NCI-H2107 treated with DMSO at 0.1 percent for 48 hours (cell line): ENCODE data around the gene TNP1.

Experiments
- DNase-seq: peaks from one replicate; lab custom pipeline; 2025; ENCODE audit not compliant: unreplicated experiment; lab: John Stamatoyannopoulos, UW

Gene TNP1

GRCh38 chr2:216875862-216876261 is 16.0 kb upstream of the TNP1 start:
- DNase-seq: no peak

GRCh38 chr2:216873573-216873972 is 13.7 kb upstream of the TNP1 start:
- no peak for DNase-seq

- DNase-seq: no peak
Measured at GRCh38 chr2:216872624-216873023, 12.8 kb upstream of the TNP1 start.

- no peak for DNase-seq
Measured at GRCh38 chr2:216872040-216872439, 12.2 kb upstream of the TNP1 start.

GRCh38 chr2:216871333-216871934 is 11.6 kb upstream of the TNP1 start:
- no peak for DNase-seq

- DNase-seq: no peak
Measured at GRCh38 chr2:216870508-216871332, 10.9 kb upstream of the TNP1 start.

- DNase-seq: no peak
Measured at GRCh38 chr2:216866515-216867095, 6.7 kb upstream of the TNP1 start.

- no peak for DNase-seq
Measured at GRCh38 chr2:216865658-216866057, 5.8 kb upstream of the TNP1 start.

GRCh38 chr2:216863946-216864345 is 4.1 kb upstream of the TNP1 start:
- DNase-seq: no peak

- no peak for DNase-seq
Measured at GRCh38 chr2:216862628-216863398, 2.9 kb upstream of the TNP1 start.

GRCh38 chr2:216860426-216861137 is 718 bp upstream of the TNP1 start:
- DNase-seq: no peak

- DNase-seq: no peak
Measured at GRCh38 chr2:216858312-216858711, 1.6 kb downstream of the TNP1 start.

- no peak for DNase-seq
Measured at GRCh38 chr2:216857131-216857550, 2.7 kb downstream of the TNP1 start.

- no peak for DNase-seq
Measured at GRCh38 chr2:216856406-216857065, 3.3 kb downstream of the TNP1 start.

GRCh38 chr2:216855605-216856004 is 4.3 kb downstream of the TNP1 start:
- DNase-seq: no peak

GRCh38 chr2:216855079-216855478 is 4.8 kb downstream of the TNP1 start:
- DNase-seq: no peak

GRCh38 chr2:216851486-216852090 is 8.3 kb downstream of the TNP1 start:
- DNase-seq: no peak

- DNase-seq: no peak
Measured at GRCh38 chr2:216850665-216851322, 9.1 kb downstream of the TNP1 start.

- peak; percentile 32 for DNase-seq
Measured at GRCh38 chr2:216849987-216850386, 9.9 kb downstream of the TNP1 start.
